Peyer's patch (tissue), 4 donors: ENCODE measurements around the gene ADAM12.

Experiments
- CTCF ChIP-seq, 6 experiments: fragments of 450-650 bp in 4 of 6; fragments of 200-600 bp in 2 of 6; sonication (generic) in 1 of 6; IDR thresholded peaks; one replicate each; pipeline ENCODE4 v1.5.1; 2017 to 2019; ENCODE audit warnings: antibody characterized with exemption in 6 of 6, mild to moderate bottlenecking in 3 of 6, moderate library complexity in 1 of 6
- POLR2A ChIP-seq, 2 donors: fragments of 450-650 bp; IDR thresholded peaks; one replicate each; pipeline ENCODE4 v1.5.1; 2017; ENCODE audit warnings: antibody characterized with exemption in 2 of 2, mild to moderate bottlenecking in 2 of 2, moderate library complexity in 2 of 2

GRCh38 chr10:125984865-125985495 lies 403.3 kb downstream of the ADAM12 start:
- TF ChIP-seq POLR2A (IDR thresholded peaks at IDR 0.05) = no peak
- no peak for TF ChIP-seq CTCF (IDR thresholded peaks at IDR 0.05)
